ENCODE measurements around the gene SCAMP5. TPM values are rescaled to one million over a fixed set of nuclear protein-coding genes. Genes with fewer than 3 reads are reported as not detected.
A peak's percentile ranks its signal among the peaks of the same experiment; 100 is the strongest.

Gene SCAMP5
- total and polyA plus RNA-seq, 3 experiments from 2014 or later, result 0.16 to 1.1 (median 0.74) TPM

GRCh38 chr15:74994685-74995084 lies 678 bp upstream of the SCAMP5 start:
- ChIA-PET CTCF (interaction anchor here (0.6 to 1.2 kb wide), 3 partner anchors 13 to 180 kb away, joined by 3 to 4 read pairs (median 3); partner anchors contain the start of gene PPCDC), POLR2A (interaction anchor here (0.9 to 1.3 kb wide), 2 partner anchors 29 to 209 kb away, joined by 3 to 4 read pairs; partner anchors contain the start of gene PPCDC)
- DNase-seq, result no peak
- peaks cover 12 to 18% (median 13%) of the 10 kb centered on the region in 3 donors for H3K4me1 Mint-ChIP-seq
- no peaks in the 10 kb centered on the region for H3K36me3 ChIP-seq (ENCODE audit: insufficient read depth, low read length)
- H3K27ac ChIP-seq (ENCODE audit: low read depth, low read length), result no peak overlapping the region
- peaks cover 24% of the 10 kb centered on the region for H3K27me3 ChIP-seq (ENCODE audit: insufficient read depth, low read length, poor library complexity, severe bottlenecking)
- H3K27ac Mint-ChIP-seq, result peak overlapping the region in 1 of 8 donors; percentile 46
- H3K4me3 Mint-ChIP-seq, result peak overlapping the region; percentile 67 to 88 (median 82)
- no peaks in the 10 kb centered on the region for H3K36me3 Mint-ChIP-seq
- peaks cover 0 to 4% (median 0%) of the 10 kb centered on the region in 5 donors for H3K9me3 Mint-ChIP-seq
- no peaks in the 10 kb centered on the region for H3K9me3 ChIP-seq (ENCODE audit: low read length)
- peaks cover 28 to 36% of the 10 kb centered on the region in 2 donors for H3K27me3 Mint-ChIP-seq
- H3K4me1 ChIP-seq (ENCODE audit: insufficient read depth, low read length), result peaks cover 18% of the 10 kb centered on the region
- peak overlapping the region; percentile 34 for H3K4me3 ChIP-seq (ENCODE audit: low read length)

DNA sequence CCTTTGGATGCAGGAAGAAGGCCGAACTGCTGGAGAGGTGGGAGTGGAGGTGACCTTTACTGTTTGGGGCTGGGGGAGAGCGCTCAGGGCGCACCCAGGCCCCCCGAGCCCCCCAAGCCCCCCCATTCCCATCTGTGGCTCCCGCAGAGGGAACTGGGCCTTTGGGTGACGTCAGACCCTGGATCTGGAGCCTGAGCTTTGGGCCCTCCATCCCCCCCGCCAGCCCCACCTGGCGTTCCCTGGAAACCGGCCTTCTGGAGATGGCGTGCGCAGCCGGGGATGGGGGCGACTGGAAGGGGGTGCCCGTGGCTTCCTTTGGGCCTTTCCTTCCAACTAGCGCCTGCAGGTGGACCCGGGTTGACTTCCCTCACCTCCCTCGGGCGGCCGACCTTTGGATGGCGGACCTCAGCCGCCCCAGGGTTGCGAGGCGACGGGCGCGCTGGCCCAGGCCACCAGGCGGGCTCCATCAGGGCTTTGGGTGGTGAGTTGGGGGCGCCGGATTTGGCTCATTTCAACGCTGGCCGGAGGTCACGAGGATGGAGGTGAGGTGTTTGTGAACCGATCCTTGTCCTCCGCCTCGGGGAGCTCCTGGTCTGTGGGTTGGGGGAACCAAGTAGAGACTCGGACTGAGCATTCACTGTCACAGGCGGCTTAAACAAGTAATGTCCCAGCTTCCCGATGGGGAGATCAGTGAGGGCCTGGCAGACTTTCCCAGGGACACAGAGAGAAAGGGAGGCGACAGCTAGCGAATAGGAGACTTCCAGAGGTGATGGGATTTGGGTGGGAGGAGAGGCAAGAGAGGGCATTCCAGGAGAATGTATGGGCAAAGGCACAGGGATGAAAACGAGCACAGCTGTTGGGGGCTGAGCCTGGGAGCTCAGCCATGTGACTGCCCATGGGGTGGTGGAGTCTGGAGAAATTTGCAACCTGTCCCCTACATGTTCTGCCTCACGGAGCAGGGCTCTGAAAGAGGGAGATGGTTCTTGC lies 709 bp downstream of the SCAMP5 start:
- Mint-ChIP-seq H3K27me3 (peaks cover 34 to 45% of the 10 kb centered on the region in 2 donors), H3K36me3 (no peaks in the 10 kb centered on the region), H3K4me1 (peaks cover 12 to 18% (median 13%) of the 10 kb centered on the region in 3 donors), H3K27ac (peak overlapping the region in 3 of 8 donors; percentile 22 to 70 (median 65)), H3K9me3 (peaks cover 0 to 3% (median 0%) of the 10 kb centered on the region in 5 donors), H3K4me3 (peak overlapping the region; percentile 64 to 89 (median 81))
- Histone ChIP-seq H3K27ac (ENCODE audit: low read depth, low read length) (no peak overlapping the region), H3K4me1 (ENCODE audit: insufficient read depth, low read length) (peaks cover 18% of the 10 kb centered on the region), H3K27me3 (ENCODE audit: insufficient read depth, low read length, poor library complexity, severe bottlenecking) (peaks cover 24% of the 10 kb centered on the region), H3K36me3 (ENCODE audit: insufficient read depth, low read length) (no peaks in the 10 kb centered on the region), H3K4me3 (ENCODE audit: low read length) (peak overlapping the region; percentile 60), H3K9me3 (ENCODE audit: low read length) (no peaks in the 10 kb centered on the region)
- POLR2A ChIA-PET, result interaction anchor here (0.9 to 1.3 kb wide), 2 partner anchors 27 to 208 kb away, joined by 3 to 4 read pairs; partner anchors contain the start of gene PPCDC
- peak in 1 of 5 donors; percentile 50 for DNase-seq
- CTCF ChIA-PET, result interaction anchor here (1.0 to 1.2 kb wide), 2 partner anchors 28 to 179 kb away, joined by 3 to 4 read pairs; partner anchors contain the start of gene PPCDC

- peaks cover 24% of the 10 kb centered on the region for H3K27me3 ChIP-seq (ENCODE audit: insufficient read depth, low read length, poor library complexity, severe bottlenecking)
- H3K9me3 ChIP-seq (ENCODE audit: low read length), result no peaks in the 10 kb centered on the region
Measured at GRCh38 chr15:74997141-74997540, 1.8 kb downstream of the SCAMP5 start.

GRCh38 chr15:74997543-74997942 lies 2.2 kb downstream of the SCAMP5 start:
- DNase-seq, result no peak
- Histone ChIP-seq H3K27ac (ENCODE audit: low read depth, low read length) (no peak overlapping the region), H3K36me3 (ENCODE audit: insufficient read depth, low read length) (no peaks in the 10 kb centered on the region), H3K9me3 (ENCODE audit: low read length) (no peaks in the 10 kb centered on the region), H3K27me3 (ENCODE audit: insufficient read depth, low read length, poor library complexity, severe bottlenecking) (peaks cover 24% of the 10 kb centered on the region), H3K4me1 (ENCODE audit: insufficient read depth, low read length) (peaks cover 18% of the 10 kb centered on the region), H3K4me3 (ENCODE audit: low read length) (no peak overlapping the region)
- H3K4me3 Mint-ChIP-seq, result peak overlapping the region in 4 of 7 donors; percentile 9 to 63 (median 32)
- ChIA-PET POLR2A (no interaction called here), CTCF (no interaction called here)
- H3K27ac Mint-ChIP-seq, result no peak overlapping the region
- peaks cover 39 to 51% of the 10 kb centered on the region in 2 donors for H3K27me3 Mint-ChIP-seq
- peaks cover 0 to 5% (median 0%) of the 10 kb centered on the region in 3 donors for H3K36me3 Mint-ChIP-seq
- H3K9me3 Mint-ChIP-seq, result peaks cover 0 to 3% (median 0%) of the 10 kb centered on the region in 5 donors
- H3K4me1 Mint-ChIP-seq, result peaks cover 12 to 18% (median 13%) of the 10 kb centered on the region in 3 donors

More at GRCh38 chr15:74997141-74997540, 1.8 kb downstream of the SCAMP5 start:
- CTCF ChIA-PET, result no interaction called here
- Mint-ChIP-seq H3K27ac (no peak overlapping the region), H3K4me3 (peak overlapping the region in 6 of 7 donors; percentile 9 to 78 (median 63)), H3K9me3 (peaks cover 0 to 3% (median 0%) of the 10 kb centered on the region in 5 donors), H3K4me1 (peaks cover 12 to 18% (median 13%) of the 10 kb centered on the region in 3 donors), H3K36me3 (peaks cover 0 to 1% (median 0%) of the 10 kb centered on the region in 3 donors), H3K27me3 (peaks cover 39 to 47% of the 10 kb centered on the region in 2 donors)
- POLR2A ChIA-PET, result no interaction called here
- no peak overlapping the region for H3K4me3 ChIP-seq (ENCODE audit: low read length)
- peaks cover 18% of the 10 kb centered on the region for H3K4me1 ChIP-seq (ENCODE audit: insufficient read depth, low read length)
- no peaks in the 10 kb centered on the region for H3K36me3 ChIP-seq (ENCODE audit: insufficient read depth, low read length)
- H3K27ac ChIP-seq (ENCODE audit: low read depth, low read length), result no peak overlapping the region
- no peak for DNase-seq

DNA sequence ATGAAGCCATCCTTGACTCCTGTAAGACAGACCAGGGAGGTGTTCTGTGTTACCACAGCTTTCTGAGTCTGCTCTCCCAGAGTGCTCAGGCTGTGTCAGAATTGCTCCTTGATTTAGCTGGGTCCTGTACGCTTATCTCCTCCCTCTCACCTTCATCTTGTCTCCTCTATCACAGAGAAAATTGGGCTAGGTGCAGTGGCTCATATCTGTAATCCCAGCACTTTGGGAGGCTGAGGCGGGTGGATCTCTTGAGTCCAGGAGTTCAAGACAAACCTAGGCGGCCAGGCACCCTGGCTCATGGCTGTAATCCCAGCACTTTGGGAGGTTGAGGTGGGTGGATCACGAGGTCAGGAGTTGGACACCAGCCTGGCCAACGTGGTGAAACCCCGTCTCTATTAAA lies 5.9 kb downstream of the SCAMP5 start:
- no peak overlapping the region for H3K4me3 ChIP-seq (ENCODE audit: low read length)
- H3K4me1 ChIP-seq (ENCODE audit: insufficient read depth, low read length), result peaks cover 6% of the 10 kb centered on the region
- DNase-seq, result no peak
- H3K27ac ChIP-seq (ENCODE audit: low read depth, low read length), result no peak overlapping the region
- H3K27me3 Mint-ChIP-seq, result peaks cover 40 to 51% of the 10 kb centered on the region in 2 donors
- peaks cover 0 to 5% (median 0%) of the 10 kb centered on the region in 3 donors for H3K36me3 Mint-ChIP-seq
- peaks cover 0 to 3% (median 0%) of the 10 kb centered on the region in 5 donors for H3K9me3 Mint-ChIP-seq
- CTCF ChIA-PET, result no interaction called here
- H3K27ac Mint-ChIP-seq, result no peak overlapping the region
- POLR2A ChIA-PET, result no interaction called here
- peaks cover 23% of the 10 kb centered on the region for H3K27me3 ChIP-seq (ENCODE audit: insufficient read depth, low read length, poor library complexity, severe bottlenecking)
- no peak overlapping the region for H3K4me3 Mint-ChIP-seq
- peaks cover 4% of the 10 kb centered on the region in 3 donors for H3K4me1 Mint-ChIP-seq
- no peaks in the 10 kb centered on the region for H3K9me3 ChIP-seq (ENCODE audit: low read length)
- no peaks in the 10 kb centered on the region for H3K36me3 ChIP-seq (ENCODE audit: insufficient read depth, low read length)

DNA sequence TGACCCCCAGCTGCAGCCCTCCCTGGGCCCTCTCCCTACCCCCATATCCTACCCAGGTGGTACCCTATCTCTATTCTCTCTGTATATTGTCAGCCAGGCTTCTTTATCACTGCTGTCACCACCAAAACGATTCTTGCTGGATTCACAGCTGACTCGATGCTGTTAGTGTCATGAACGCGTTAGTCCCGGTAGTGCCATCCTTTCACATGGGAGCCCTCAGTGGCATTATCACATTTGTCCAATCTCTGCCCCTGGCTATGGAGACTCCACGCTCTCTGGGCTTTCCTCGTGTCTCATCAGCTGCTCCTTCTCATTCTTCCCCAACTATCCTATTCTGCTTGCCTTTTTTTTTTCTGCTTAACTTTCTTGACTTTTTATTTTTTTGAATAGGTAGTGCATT lies 7.0 kb downstream of the SCAMP5 start:
- Histone ChIP-seq H3K9me3 (ENCODE audit: low read length) (no peaks in the 10 kb centered on the region), H3K27ac (ENCODE audit: low read depth, low read length) (no peak overlapping the region), H3K36me3 (ENCODE audit: insufficient read depth, low read length) (no peaks in the 10 kb centered on the region), H3K4me1 (ENCODE audit: insufficient read depth, low read length) (no peaks in the 10 kb centered on the region), H3K4me3 (ENCODE audit: low read length) (no peak overlapping the region), H3K27me3 (ENCODE audit: insufficient read depth, low read length, poor library complexity, severe bottlenecking) (peaks cover 12% of the 10 kb centered on the region)
- Mint-ChIP-seq H3K27me3 (peaks cover 33 to 42% of the 10 kb centered on the region in 2 donors), H3K27ac (no peak overlapping the region), H3K9me3 (peaks cover 0 to 3% (median 0%) of the 10 kb centered on the region in 5 donors), H3K4me1 (no peaks in the 10 kb centered on the region), H3K36me3 (peaks cover 0 to 5% (median 0%) of the 10 kb centered on the region in 3 donors), H3K4me3 (no peak overlapping the region)
- ChIA-PET CTCF (no interaction called here), POLR2A (no interaction called here)
- DNase-seq, result no peak

- Mint-ChIP-seq H3K4me3 (no peak overlapping the region), H3K36me3 (peaks cover 0 to 3% (median 0%) of the 10 kb centered on the region in 3 donors), H3K9me3 (no peaks in the 10 kb centered on the region), H3K27ac (no peak overlapping the region), H3K4me1 (no peaks in the 10 kb centered on the region), H3K27me3 (peaks cover 14 to 28% of the 10 kb centered on the region in 2 donors)
- Histone ChIP-seq H3K27me3 (ENCODE audit: insufficient read depth, low read length, poor library complexity, severe bottlenecking) (no peaks in the 10 kb centered on the region), H3K9me3 (ENCODE audit: low read length) (no peaks in the 10 kb centered on the region), H3K36me3 (ENCODE audit: insufficient read depth, low read length) (no peaks in the 10 kb centered on the region), H3K4me1 (ENCODE audit: insufficient read depth, low read length) (no peaks in the 10 kb centered on the region), H3K27ac (ENCODE audit: low read depth, low read length) (no peak overlapping the region), H3K4me3 (ENCODE audit: low read length) (no peak overlapping the region)
- no peak for DNase-seq
- ChIA-PET POLR2A (no interaction called here), CTCF (interaction anchor here (1.1 kb wide), 1 partner anchor 12 kb away, joined by 3 read pairs; no protein-coding TSS in a partner anchor)
Measured at GRCh38 chr15:75007216-75007615, 11.9 kb downstream of the SCAMP5 start.

Measured in CD8-positive, alpha-beta memory T cell (primary cell).